Erythroblast (primary cell): Measurements from ENCODE around the gene SNCG.
"Not testable (repeated sequence)": the region's sequence is repeated elsewhere in the genome, so short reads cannot be mapped to it uniquely, and the experiment has no call there.

Source experiments
- DNase-seq, 2 experiments: peaks; one replicate each; lab custom pipeline; 2025; lab: John Stamatoyannopoulos, UW
- GATA1 ChIP-seq: IDR thresholded peaks from 2 replicates; pipeline ENCODE4 v1.6.1; 2011; ENCODE audit warnings: low read depth, mild to moderate bottlenecking, control low read depth, low read length, moderate library complexity
- POLR2A ChIP-seq: IDR thresholded peaks from 2 replicates; pipeline ENCODE4 v1.6.1; 2011; ENCODE audit warnings: mild to moderate bottlenecking, low read length

SNCG gene

GRCh38 chr10:86941426-86941825 lies 17.0 kb upstream of the SNCG start:
- no peak for DNase-seq
- no peak for TF ChIP-seq POLR2A
- TF ChIP-seq GATA1, result no peak

GRCh38 chr10:86941991-86942421 lies 16.4 kb upstream of the SNCG start:
- no peak for DNase-seq
- TF ChIP-seq POLR2A, result no peak
- no peak for TF ChIP-seq GATA1

- no peak for TF ChIP-seq GATA1
- no peak for TF ChIP-seq POLR2A
- no peak for DNase-seq
Observed at GRCh38 chr10:86942441-86943315, 15.7 kb upstream of the SNCG start.

DNA sequence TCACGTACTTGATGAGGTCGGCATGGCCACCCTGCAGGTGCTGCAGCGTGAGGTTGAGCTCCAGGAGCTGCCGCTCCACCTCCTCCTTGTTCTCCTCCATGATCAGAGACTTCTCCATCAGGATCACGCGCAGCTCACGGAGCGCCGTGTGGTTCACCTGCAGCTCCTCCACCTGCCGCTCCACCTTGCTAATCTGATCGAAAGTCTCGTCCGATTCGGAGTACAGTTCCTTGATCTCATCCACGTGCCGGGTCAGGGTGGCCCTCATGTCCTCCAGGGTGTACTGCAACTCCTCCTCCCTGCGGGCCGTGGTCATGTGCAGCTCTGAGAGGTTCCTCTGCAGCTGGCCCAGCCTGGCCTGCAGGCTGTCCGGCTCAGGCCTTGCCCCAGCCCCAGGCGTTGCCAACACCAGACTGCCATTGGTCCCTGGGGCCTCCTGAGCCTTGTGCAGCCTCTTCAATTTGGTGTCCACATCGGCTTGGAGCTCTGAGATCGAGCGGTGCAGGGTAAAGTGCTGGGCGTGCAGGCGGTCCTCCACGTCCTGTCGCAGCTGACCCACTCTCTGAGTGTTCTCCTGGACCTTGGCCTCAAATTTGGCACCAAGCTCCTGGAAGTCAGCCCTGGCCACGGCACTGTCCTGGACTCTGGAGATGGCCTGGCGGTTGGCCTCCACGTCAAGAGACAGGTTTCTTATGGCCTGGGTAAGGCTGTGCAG lies 14.9 kb upstream of the SNCG start:
- no peak for DNase-seq
- TF ChIP-seq POLR2A (no peak), GATA1 (no peak)

DNA sequence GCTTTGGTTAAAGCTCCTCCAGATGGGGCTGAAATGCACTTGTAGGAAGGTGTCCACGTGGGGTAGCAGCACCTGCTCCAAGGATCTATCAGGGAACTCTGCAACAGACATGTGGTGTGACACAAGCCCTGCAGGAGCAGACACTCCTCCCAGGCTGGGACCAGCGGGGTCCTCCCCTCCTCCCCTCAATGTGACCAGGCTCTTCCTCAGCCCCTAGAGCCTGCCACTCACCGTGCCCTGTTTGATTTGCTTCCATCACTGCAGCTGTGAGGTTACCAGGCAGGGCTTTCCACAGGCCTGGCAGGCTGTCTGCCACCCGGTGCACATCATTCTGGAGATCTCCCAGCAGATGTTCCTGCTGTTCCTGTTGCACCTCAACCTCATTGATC lies 14.4 kb upstream of the SNCG start:
- no peak for TF ChIP-seq GATA1
- no peak for DNase-seq

- TF ChIP-seq POLR2A, result no peak
- TF ChIP-seq GATA1, result no peak
- no peak for DNase-seq
Observed at GRCh38 chr10:86944471-86944870, 13.9 kb upstream of the SNCG start.

GRCh38 chr10:86944907-86945306 lies 13.5 kb upstream of the SNCG start:
- no peak for TF ChIP-seq GATA1
- TF ChIP-seq POLR2A, result no peak
- no peak for DNase-seq

GRCh38 chr10:86945361-86946212 lies 12.8 kb upstream of the SNCG start:
- no peak for DNase-seq
- no peak for TF ChIP-seq POLR2A
- TF ChIP-seq GATA1, result no peak

DNA sequence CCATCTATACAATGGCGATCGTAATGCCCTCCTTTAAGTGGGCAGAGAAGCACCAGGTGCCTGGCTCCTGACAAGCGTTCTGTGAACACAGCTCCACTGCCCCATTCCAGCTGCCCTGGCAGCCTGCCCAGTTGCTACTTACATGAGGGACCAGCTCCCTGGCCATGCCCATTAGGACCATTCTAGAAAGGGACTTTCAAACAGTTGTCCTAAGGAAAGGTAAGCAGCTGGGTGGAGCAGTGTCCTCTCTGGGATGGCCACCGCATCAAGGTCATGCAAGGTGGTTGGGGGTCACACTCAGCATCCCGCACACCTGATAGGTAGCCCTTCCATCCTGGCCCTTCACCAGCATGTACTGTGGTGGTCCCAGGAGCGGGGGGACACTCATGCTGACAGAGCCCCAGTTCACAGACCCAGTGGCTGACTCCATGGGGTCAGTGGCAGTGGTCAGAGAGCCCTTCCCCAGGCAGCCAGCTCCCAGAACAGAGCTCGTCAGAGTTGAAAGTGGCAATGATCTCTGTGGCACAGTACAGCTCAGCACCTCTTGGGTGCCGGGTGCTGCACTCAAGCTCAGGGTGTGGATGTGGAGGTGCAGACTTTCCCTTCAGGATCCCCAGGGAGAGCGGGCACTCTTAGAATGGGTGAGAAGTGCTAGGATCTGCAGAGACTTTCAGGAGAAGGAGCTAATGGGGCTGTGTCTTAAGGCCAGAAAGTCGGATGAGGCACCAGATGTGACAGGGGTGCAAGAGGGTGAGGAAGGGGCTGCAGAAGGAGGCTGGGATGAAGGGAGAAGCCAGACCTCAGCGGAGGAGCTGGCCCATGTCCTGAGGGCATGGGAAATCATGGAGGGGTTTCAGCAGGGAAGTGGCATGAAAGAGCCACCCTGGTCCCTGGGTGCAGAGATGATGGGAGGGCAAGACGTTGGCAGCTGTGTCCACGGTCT lies 11.9 kb upstream of the SNCG start:
- TF ChIP-seq POLR2A (no peak), GATA1 (no peak)
- no peak for DNase-seq

DNA sequence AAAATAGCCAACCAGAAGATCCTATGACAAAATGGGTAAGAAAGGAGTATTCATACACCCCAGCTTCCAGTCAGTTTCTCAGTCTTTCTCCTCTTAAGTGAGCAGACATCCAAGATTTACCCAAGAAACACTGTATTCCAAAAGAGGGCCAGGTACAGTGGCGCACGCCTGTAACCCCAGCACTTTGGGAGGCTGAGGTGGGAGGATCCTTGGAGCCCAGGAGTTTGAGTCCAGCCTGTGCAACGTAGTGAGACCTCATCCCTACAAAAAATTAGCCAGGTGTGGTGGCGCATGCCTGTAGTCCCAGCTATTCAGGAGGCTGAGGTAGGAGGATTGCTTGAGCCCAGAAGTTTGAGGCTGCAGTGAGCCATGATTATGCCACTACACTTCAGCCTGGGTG lies 10.6 kb upstream of the SNCG start:
- not testable (repeated sequence) for DNase-seq

GRCh38 chr10:86950349-86950748 lies 8.1 kb upstream of the SNCG start:
- DNase-seq, result no peak
- TF ChIP-seq GATA1 (no peak), POLR2A (no peak)

- TF ChIP-seq GATA1, result no peak
- no peak for TF ChIP-seq POLR2A
- no peak for DNase-seq
Observed at GRCh38 chr10:86951184-86951761, 7.1 kb upstream of the SNCG start.
